LNCaP clone FGC (cell line): ENCODE data around the gene NDUFA5.

ENCODE experiments used
- DNase-seq: peaks from one replicate; pipeline ENCODE4 v3.0.0-alpha.2; 2011; ENCODE audit warnings: low read depth
- H3K4me3 ChIP-seq: 2 replicates; pipeline ENCODE4 v1.5.1; 2011; ENCODE audit warnings: mild to moderate bottlenecking, low read depth, low read length, control low read depth
- CTCF ChIP-seq: IDR thresholded peaks from 2 replicates; pipeline ENCODE4 v1.5.1; 2012; ENCODE audit warnings: mild to moderate bottlenecking; ENCODE audit not compliant: control insufficient read depth, insufficient read depth; ENCODE audit errors: extremely low read depth

The NDUFA5 gene

GRCh38 chr7:123522066-123522465 lies 35.6 kb downstream of the NDUFA5 start:
- no peak overlapping the region for H3K4me3 ChIP-seq
- DNase-seq = no peak
- no peak for TF ChIP-seq CTCF

- H3K4me3 ChIP-seq = no peak overlapping the region
- no peak for DNase-seq
- TF ChIP-seq CTCF = no peak
These were observed 52.4 kb downstream of the NDUFA5 start for GRCh38 chr7:123505221-123505620.

- H3K4me3 ChIP-seq = no peak overlapping the region
- TF ChIP-seq CTCF = no peak
- DNase-seq = no peak
These were observed 55.4 kb downstream of the NDUFA5 start for GRCh38 chr7:123502201-123502600.

- DNase-seq = no peak
- no peak for TF ChIP-seq CTCF
- no peak overlapping the region for H3K4me3 ChIP-seq
These were observed 56.6 kb downstream of the NDUFA5 start for GRCh38 chr7:123500878-123501489.

GRCh38 chr7:123499211-123499970 lies 58.2 kb downstream of the NDUFA5 start:
- DNase-seq = no peak
- TF ChIP-seq CTCF = no peak

GRCh38 chr7:123498601-123499000 lies 59.0 kb downstream of the NDUFA5 start:
- no peak overlapping the region for H3K4me3 ChIP-seq
- TF ChIP-seq CTCF = no peak
- no peak for DNase-seq

More at GRCh38 chr7:123499211-123499970, 58.2 kb downstream of the NDUFA5 start:
- H3K4me3 ChIP-seq = no peak overlapping the region
